Upper lobe of left lung (tissue), 6 donors: ENCODE results near the gene FLT1. TPM values are rescaled to one million over a fixed set of nuclear protein-coding genes. Genes with fewer than 3 reads are reported as not detected.

Experiments used
- ATAC-seq, 2 donors: fragments of 200-7000 bp; cut with Tn5 transposase; one replicate each; pipeline ENCODE4 v1.9.1; 2022; ENCODE audit warnings: mild to moderate bottlenecking in 2 of 2, moderate library complexity in 2 of 2; ENCODE audit not compliant: low FRiP score in 2 of 2
- DNase-seq, 2 donors: peaks; one replicate each; pipeline ENCODE4 v3.0.0-alpha.2; 2019 to 2020
- H3K27ac ChIP-seq, 4 donors: fragments of 200-600 bp; sonication (generic); one replicate each; pipeline ENCODE4 v1.5.1; 2016 to 2019
- H3K27me3 ChIP-seq, 4 donors: fragments of 200-600 bp; sonication (generic); one replicate each; pipeline ENCODE4 v1.5.1; 2017 to 2019
- H3K36me3 ChIP-seq, 4 donors: fragments of 200-600 bp; sonication (generic); one replicate each; pipeline ENCODE4 v1.5.1; 2016 to 2019
- H3K4me1 ChIP-seq, 4 donors: fragments of 200-600 bp; sonication (generic); one replicate each; pipeline ENCODE4 v1.5.1; 2018 to 2019
- H3K4me3 ChIP-seq, 4 donors: fragments of 200-600 bp; sonication (generic); one replicate each; pipeline ENCODE4 v1.5.1; 2017 to 2019; ENCODE audit warnings: mild to moderate bottlenecking in 2 of 4, moderate library complexity in 1 of 4
- H3K9me3 ChIP-seq, 4 donors: fragments of 200-600 bp; sonication (generic); one replicate each; pipeline ENCODE4 v1.5.1; 2018 to 2019
- EP300 ChIP-seq, 4 donors: sonication (generic); formaldehyde crosslinking; IDR thresholded peaks; one replicate each; pipeline ENCODE4 v1.5.1; 2017; ENCODE audit warnings: antibody characterized with exemption in 4 of 4, control low read depth in 2 of 4
- POLR2A ChIP-seq, 4 donors: fragments of 450-650 bp; IDR thresholded peaks; one replicate each; pipeline ENCODE4 v1.5.1; 2016 to 2017; ENCODE audit warnings: antibody characterized with exemption in 4 of 4, mild to moderate bottlenecking in 2 of 4
- POLR2AphosphoS5 ChIP-seq, 2 donors: sonication (generic); formaldehyde crosslinking; IDR thresholded peaks; one replicate each; pipeline ENCODE4 v1.5.1; 2017; ENCODE audit warnings: antibody characterized with exemption in 2 of 2
- WGBS, 2 donors: methylation state at CpG; one replicate each; pipeline ENCODE4 v1.1.5; 2017 to 2018; 5-methylcytosine and 5-hydroxymethylcytosine counted together
- total RNA-seq, 6 donors: library from RNA; depleted of rRNA in 4 of 6; stranded (reverse); fragments of >200 nt in 4 of 6; gene quantifications; one replicate each; pipeline versions ENCODE4 v1.1.0 to v1.2.1, GENCODE V29; 2016 to 2021
- TF ChIP-seq, protein P1 (sequence below), 6 experiments: fragments of 450-650 bp in 4 of 6; fragments of 200-600 bp in 2 of 6; sonication (generic) in 2 of 6; IDR thresholded peaks; one replicate each; pipeline ENCODE4 v1.5.1; 2016 to 2019; ENCODE audit warnings: antibody characterized with exemption in 6 of 6
- donor health status: DM: no; HTN: no; CAD: no; lungs with moderate emphysema.
- donor health status: DM: no; HTN: yes; CAD: no; lungs with severe emphysema.

Gene FLT1
- total RNA-seq, 6 donors from 2014 or later, result 20.9 to 47.9 (median 25.5) TPM

DNA sequence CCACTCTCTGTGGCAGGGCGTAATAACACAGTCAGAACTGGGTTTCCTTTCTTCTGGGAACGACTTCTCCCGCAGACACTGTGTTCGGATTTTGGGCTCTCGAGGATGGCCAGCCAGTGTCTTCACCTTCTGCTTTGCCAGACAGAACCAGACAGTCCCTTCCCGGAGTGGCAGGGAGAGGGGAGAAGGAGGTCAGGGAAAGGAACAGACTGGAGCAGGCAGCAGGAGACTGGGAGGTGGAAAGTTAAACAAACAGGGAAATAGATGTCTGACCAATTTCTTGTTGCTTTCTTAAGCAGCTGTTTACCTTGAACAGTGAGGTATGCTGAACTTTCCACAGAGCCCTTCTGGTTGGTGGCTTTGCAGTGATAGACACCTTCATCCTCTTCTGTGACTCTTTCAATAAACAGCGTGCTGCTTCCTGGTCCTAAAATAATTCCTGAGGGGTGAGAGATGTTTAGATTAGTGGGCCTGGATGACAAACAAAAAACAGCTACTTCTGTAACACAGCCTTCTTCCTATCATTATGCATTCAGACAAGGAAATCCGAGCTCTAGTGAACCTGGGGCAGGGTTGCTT, 137.6 kb downstream of the FLT1 start:
- WGBS, 2 donors, result 63 to 67% methylated on average over 8 of the region's 8 CpGs
- no peak overlapping the region for H3K4me3 ChIP-seq
- ATAC-seq, result no peak
- H3K9me3 ChIP-seq, result no peaks in the 10 kb centered on the region
- DNase-seq, result no peak
- H3K27ac ChIP-seq, result peak overlapping the region in 1 of 4 donors; percentile 24
- H3K27me3 ChIP-seq, result no peaks in the 10 kb centered on the region
- H3K4me1 ChIP-seq, result peaks cover 0 to 5% (median 4%) of the 10 kb centered on the region in 4 donors
- peaks cover 0 to 7% (median 0%) of the 10 kb centered on the region in 4 donors for H3K36me3 ChIP-seq
- no peak for TF ChIP-seq POLR2AphosphoS5 (IDR thresholded peaks at IDR 0.05)
- TF ChIP-seq, protein P1, sequence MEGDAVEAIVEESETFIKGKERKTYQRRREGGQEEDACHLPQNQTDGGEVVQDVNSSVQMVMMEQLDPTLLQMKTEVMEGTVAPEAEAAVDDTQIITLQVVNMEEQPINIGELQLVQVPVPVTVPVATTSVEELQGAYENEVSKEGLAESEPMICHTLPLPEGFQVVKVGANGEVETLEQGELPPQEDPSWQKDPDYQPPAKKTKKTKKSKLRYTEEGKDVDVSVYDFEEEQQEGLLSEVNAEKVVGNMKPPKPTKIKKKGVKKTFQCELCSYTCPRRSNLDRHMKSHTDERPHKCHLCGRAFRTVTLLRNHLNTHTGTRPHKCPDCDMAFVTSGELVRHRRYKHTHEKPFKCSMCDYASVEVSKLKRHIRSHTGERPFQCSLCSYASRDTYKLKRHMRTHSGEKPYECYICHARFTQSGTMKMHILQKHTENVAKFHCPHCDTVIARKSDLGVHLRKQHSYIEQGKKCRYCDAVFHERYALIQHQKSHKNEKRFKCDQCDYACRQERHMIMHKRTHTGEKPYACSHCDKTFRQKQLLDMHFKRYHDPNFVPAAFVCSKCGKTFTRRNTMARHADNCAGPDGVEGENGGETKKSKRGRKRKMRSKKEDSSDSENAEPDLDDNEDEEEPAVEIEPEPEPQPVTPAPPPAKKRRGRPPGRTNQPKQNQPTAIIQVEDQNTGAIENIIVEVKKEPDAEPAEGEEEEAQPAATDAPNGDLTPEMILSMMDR (IDR thresholded peaks at IDR 0.05), result no peak
- no peak for TF ChIP-seq EP300 (IDR thresholded peaks at IDR 0.05)
- TF ChIP-seq POLR2A (IDR thresholded peaks at IDR 0.05), result no peak

DNA sequence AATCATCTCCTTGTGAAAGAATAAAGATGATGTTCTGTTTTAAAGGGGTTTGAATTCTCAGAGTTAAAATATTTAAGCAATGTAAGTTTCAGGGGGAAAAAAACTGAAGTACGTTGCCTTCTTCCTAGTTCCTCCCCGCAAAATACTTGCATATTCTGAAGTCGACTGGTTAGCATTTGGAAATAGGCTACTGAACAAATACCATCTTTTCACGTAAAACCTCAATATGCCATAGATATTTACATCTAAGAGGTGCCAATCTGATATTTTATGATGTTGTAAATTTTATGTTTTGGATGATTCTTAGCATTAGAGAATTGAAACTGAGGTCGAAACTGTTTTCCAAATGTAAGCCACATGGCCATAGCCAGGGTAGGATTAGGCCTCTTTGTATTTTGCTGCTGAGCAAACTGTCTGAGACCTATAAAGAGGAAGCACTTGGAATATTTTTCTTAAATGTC, 138.3 kb downstream of the FLT1 start:
- no peak for DNase-seq
- ATAC-seq, result peak in 1 of 2 donors; percentile 31
- TF ChIP-seq, protein P1 (IDR thresholded peaks at IDR 0.05), result no peak
- no peak for TF ChIP-seq POLR2A (IDR thresholded peaks at IDR 0.05)
- TF ChIP-seq EP300 (IDR thresholded peaks at IDR 0.05), result no peak
- TF ChIP-seq POLR2AphosphoS5 (IDR thresholded peaks at IDR 0.05), result no peak
- Histone ChIP-seq H3K36me3 (peaks cover 0 to 7% (median 0%) of the 10 kb centered on the region in 4 donors), H3K4me1 (peaks cover 0 to 5% (median 4%) of the 10 kb centered on the region in 4 donors), H3K27ac (peak overlapping the region in 1 of 4 donors; percentile 24), H3K9me3 (no peaks in the 10 kb centered on the region), H3K27me3 (no peaks in the 10 kb centered on the region), H3K4me3 (no peak overlapping the region)
- WGBS, 2 donors, result 64 to 81% methylated on average over 5 of the region's 5 CpGs

DNA sequence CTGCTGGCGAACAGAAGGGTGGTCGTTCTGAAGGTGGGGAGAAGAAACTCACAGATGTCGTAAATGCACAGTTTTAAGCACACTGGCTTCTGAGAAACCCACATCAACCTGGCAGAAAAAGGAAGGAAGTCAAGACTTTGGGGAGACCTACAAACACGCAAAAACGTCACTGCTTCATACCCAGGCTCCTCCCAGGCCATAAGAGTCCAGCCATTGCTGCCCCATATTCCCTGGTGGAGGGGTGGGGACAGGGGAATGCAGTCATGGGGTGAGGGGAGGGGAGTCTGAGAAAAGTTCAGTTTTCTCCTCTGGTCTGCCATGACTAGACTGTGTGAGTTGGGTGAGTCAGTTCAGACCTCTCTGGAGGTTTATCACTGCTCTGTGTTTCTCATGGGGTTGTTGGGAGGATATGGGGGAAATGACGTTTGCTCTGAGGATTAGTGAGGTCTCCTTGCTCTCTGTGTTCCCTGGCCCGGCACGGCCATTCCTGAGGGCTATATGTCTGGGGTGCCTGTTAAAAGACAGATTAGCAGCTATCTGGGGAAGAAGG, 139.0 kb downstream of the FLT1 start:
- peak in 1 of 2 donors; percentile 71 for ATAC-seq
- TF ChIP-seq, protein P1 (IDR thresholded peaks at IDR 0.05), result no peak
- TF ChIP-seq EP300 (IDR thresholded peaks at IDR 0.05), result no peak
- TF ChIP-seq POLR2AphosphoS5 (IDR thresholded peaks at IDR 0.05), result no peak

DNA sequence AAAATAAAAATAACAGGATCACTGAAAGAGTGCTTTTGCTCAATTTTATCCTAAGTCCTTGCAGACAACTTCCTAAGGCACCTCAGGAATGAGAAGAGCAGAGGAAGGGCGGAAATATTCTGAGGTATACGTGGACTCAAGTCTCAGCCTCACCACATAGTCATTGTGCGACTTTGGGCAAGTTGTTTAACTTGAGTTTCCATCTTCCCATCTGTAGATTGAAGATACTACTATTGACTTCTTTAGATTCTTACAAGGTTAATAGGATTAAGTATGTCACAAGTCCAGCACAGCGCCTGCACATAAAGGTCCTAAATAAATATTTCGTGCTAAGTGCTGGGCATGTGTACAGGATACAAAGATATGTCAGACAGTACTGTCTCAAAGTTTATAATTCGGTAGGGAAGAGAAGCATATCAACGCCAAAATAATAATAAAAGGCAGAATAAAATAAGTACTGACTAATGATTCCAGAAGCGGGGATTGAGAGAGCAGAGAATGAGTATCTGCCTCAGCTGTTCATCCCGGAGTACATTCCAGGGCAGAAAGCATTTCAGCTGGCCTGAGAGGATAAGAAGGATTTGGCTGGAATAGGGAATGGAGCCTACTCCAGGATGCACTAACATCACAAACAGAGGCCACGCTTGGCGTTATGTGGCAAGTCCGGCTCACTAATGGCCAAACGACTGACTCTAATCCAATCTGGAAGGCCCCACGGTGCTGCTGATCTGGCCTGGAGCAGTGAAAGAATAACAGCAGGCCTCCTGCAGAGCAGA, 139.7 kb downstream of the FLT1 start:
- no peak for ATAC-seq
- H3K27me3 ChIP-seq, result no peaks in the 10 kb centered on the region
- peaks cover 0 to 7% (median 0%) of the 10 kb centered on the region in 4 donors for H3K36me3 ChIP-seq
- TF ChIP-seq POLR2AphosphoS5 (IDR thresholded peaks at IDR 0.05) (no peak), POLR2A (IDR thresholded peaks at IDR 0.05) (no peak), EP300 (IDR thresholded peaks at IDR 0.05) (no peak)
- TF ChIP-seq, protein P1 (IDR thresholded peaks at IDR 0.05), result no peak
- no peak overlapping the region for H3K27ac ChIP-seq
- H3K9me3 ChIP-seq, result no peaks in the 10 kb centered on the region
- DNase-seq, result no peak
- WGBS, 2 donors, result 91 to 92% methylated on average over 14 of the region's 14 CpGs
- H3K4me1 ChIP-seq, result peaks cover 0 to 5% (median 4%) of the 10 kb centered on the region in 4 donors
- no peak overlapping the region for H3K4me3 ChIP-seq

More for the DNA sequence above, 139.0 kb downstream of the FLT1 start:
- no peaks in the 10 kb centered on the region for H3K9me3 ChIP-seq
- H3K4me3 ChIP-seq, result no peak overlapping the region
- H3K27ac ChIP-seq, result no peak overlapping the region
- H3K27me3 ChIP-seq, result no peaks in the 10 kb centered on the region
- peaks cover 0 to 7% (median 0%) of the 10 kb centered on the region in 4 donors for H3K36me3 ChIP-seq
- H3K4me1 ChIP-seq, result peaks cover 0 to 5% (median 4%) of the 10 kb centered on the region in 4 donors
- DNase-seq, result no peak
- WGBS, 2 donors, result 66% methylated on average over 8 of the region's 8 CpGs
